ENCODE measurements around the gene KCNIP4.

- TF ChIP-seq, protein P1, sequence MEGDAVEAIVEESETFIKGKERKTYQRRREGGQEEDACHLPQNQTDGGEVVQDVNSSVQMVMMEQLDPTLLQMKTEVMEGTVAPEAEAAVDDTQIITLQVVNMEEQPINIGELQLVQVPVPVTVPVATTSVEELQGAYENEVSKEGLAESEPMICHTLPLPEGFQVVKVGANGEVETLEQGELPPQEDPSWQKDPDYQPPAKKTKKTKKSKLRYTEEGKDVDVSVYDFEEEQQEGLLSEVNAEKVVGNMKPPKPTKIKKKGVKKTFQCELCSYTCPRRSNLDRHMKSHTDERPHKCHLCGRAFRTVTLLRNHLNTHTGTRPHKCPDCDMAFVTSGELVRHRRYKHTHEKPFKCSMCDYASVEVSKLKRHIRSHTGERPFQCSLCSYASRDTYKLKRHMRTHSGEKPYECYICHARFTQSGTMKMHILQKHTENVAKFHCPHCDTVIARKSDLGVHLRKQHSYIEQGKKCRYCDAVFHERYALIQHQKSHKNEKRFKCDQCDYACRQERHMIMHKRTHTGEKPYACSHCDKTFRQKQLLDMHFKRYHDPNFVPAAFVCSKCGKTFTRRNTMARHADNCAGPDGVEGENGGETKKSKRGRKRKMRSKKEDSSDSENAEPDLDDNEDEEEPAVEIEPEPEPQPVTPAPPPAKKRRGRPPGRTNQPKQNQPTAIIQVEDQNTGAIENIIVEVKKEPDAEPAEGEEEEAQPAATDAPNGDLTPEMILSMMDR (IDR thresholded peaks at IDR 0.05), result no peak
- no peak for TF ChIP-seq POLR2A (IDR thresholded peaks at IDR 0.05)
These were observed 771.5 kb downstream of the KCNIP4 start for GRCh38 chr4:21177092-21177491.

Measured in heart left ventricle (tissue), 13 donors.